Activated CD8-positive, alpha-beta memory T cell treated with anti-CD3 and anti-CD28 coated beads, Interleukin-2, amount 10 ng/mL, durations not matched to agents 7 days and 5 days (primary cell): Measurements from ENCODE around the gene SGMS1. TPM values are rescaled to one million over a fixed set of nuclear protein-coding genes. Genes with fewer than 3 reads are reported as not detected.
"Not testable (repeated sequence)": the region's sequence is repeated elsewhere in the genome, so short reads cannot be mapped to it uniquely, and the experiment has no call there.

ENCODE experiments used
- ATAC-seq: fragments of 150-1000 bp; cut with Tn5 transposase; one replicate; pipeline ENCODE4 v1.10.0; 2021; ENCODE audit warnings: moderate library complexity
- CTCF ChIA-PET: fragments of 350-600 bp; sonication (Branson Sonifier 250); formaldehyde crosslinking; loops from one replicate; lab custom pipeline; 2021; ENCODE audit warnings: antibody characterized with exemption; lab: Charles Lee
- DNase-seq: peaks from one replicate; pipeline ENCODE4 v3.0.0-alpha.2; 2020
- H3K27ac Mint-ChIP-seq: one replicate; pipeline ENCODE4 v1.8.0; 2021; ENCODE audit warnings: mild to moderate bottlenecking, mixed read lengths
- H3K27me3 Mint-ChIP-seq: one replicate; pipeline ENCODE4 v1.8.0; 2021; ENCODE audit warnings: mixed read lengths
- H3K36me3 Mint-ChIP-seq: one replicate; pipeline ENCODE4 v1.8.0; 2021; ENCODE audit warnings: mild to moderate bottlenecking, mixed read lengths
- H3K4me1 Mint-ChIP-seq: one replicate; pipeline ENCODE4 v1.8.0; 2021; ENCODE audit warnings: mixed read lengths
- H3K4me3 Mint-ChIP-seq: one replicate; pipeline ENCODE4 v1.8.0; 2021; ENCODE audit warnings: mild to moderate bottlenecking, moderate library complexity, mixed read lengths
- H3K9me3 Mint-ChIP-seq: one replicate; pipeline ENCODE4 v1.8.0; 2022; ENCODE audit warnings: low read depth, mixed read lengths
- total RNA-seq, 2 experiments: library from RNA; stranded (reverse); gene quantifications; one replicate each; pipeline ENCODE4 v1.2.3, GENCODE V29; 2021

The SGMS1 gene
- total RNA-seq, 2 experiments from 2014 or later, result 37.0 to 38.4 TPM

- DNase-seq, result no peak
- H3K9me3 Mint-ChIP-seq, result no peaks in the 10 kb centered on the region
- H3K27me3 Mint-ChIP-seq, result no peaks in the 10 kb centered on the region
- H3K4me3 Mint-ChIP-seq, result no peak overlapping the region
- H3K4me1 Mint-ChIP-seq, result peaks cover 29% of the 10 kb centered on the region
- H3K27ac Mint-ChIP-seq, result peak overlapping the region; percentile 12
- CTCF ChIA-PET, result no interaction called here
- H3K36me3 Mint-ChIP-seq, result peaks cover 24% of the 10 kb centered on the region
- peak; percentile 72 for ATAC-seq
Observed at GRCh38 chr10:50426485-50426884, 197.3 kb downstream of the SGMS1 start.

- DNase-seq, CTCF ChIA-PET, H3K27me3 Mint-ChIP-seq, H3K9me3 Mint-ChIP-seq, H3K27ac Mint-ChIP-seq, H3K4me3 Mint-ChIP-seq, ATAC-seq: not testable (repeated sequence)
- Mint-ChIP-seq H3K4me1 (peaks cover 32% of the 10 kb centered on the region), H3K36me3 (peaks cover 25% of the 10 kb centered on the region)
Observed at GRCh38 chr10:50425215-50425614, 198.5 kb downstream of the SGMS1 start.

GRCh38 chr10:50423448-50423847 is 200.3 kb downstream of the SGMS1 start:
- H3K9me3 Mint-ChIP-seq, result no peaks in the 10 kb centered on the region
- ATAC-seq, result no peak
- peaks cover 19% of the 10 kb centered on the region for H3K36me3 Mint-ChIP-seq
- no peak overlapping the region for H3K27ac Mint-ChIP-seq
- H3K4me3 Mint-ChIP-seq, result no peak overlapping the region
- no peaks in the 10 kb centered on the region for H3K27me3 Mint-ChIP-seq
- DNase-seq, result no peak
- peaks cover 44% of the 10 kb centered on the region for H3K4me1 Mint-ChIP-seq
- CTCF ChIA-PET, result no interaction called here

- H3K4me3 Mint-ChIP-seq, result no peak overlapping the region
- CTCF ChIA-PET, result interaction anchor here (1.1 to 3.0 kb wide), 4 partner anchors 9 to 34 kb away, joined by 3 to 9 read pairs (median 4); no protein-coding TSS in a partner anchor
- no peak for DNase-seq
- no peaks in the 10 kb centered on the region for H3K9me3 Mint-ChIP-seq
- H3K4me1 Mint-ChIP-seq, result peaks cover 48% of the 10 kb centered on the region
- peaks cover 17% of the 10 kb centered on the region for H3K36me3 Mint-ChIP-seq
- H3K27ac Mint-ChIP-seq, result no peak overlapping the region
- no peaks in the 10 kb centered on the region for H3K27me3 Mint-ChIP-seq
- no peak for ATAC-seq
Observed at GRCh38 chr10:50422259-50422658, 201.5 kb downstream of the SGMS1 start.

- H3K9me3 Mint-ChIP-seq, result no peaks in the 10 kb centered on the region
- H3K27ac Mint-ChIP-seq, result peak overlapping the region; percentile 59
- peaks cover 46% of the 10 kb centered on the region for H3K4me1 Mint-ChIP-seq
- ATAC-seq (peak; percentile 27), DNase-seq (peak; percentile 69)
- CTCF ChIA-PET, result interaction anchor here (0.6 to 3.0 kb wide), 12 partner anchors 8 to 214 kb away, joined by 3 to 11 read pairs (median 4); no protein-coding TSS in a partner anchor
- H3K36me3 Mint-ChIP-seq, result peaks cover 13% of the 10 kb centered on the region
- no peaks in the 10 kb centered on the region for H3K27me3 Mint-ChIP-seq
- H3K4me3 Mint-ChIP-seq, result no peak overlapping the region
Observed at GRCh38 chr10:50421026-50421719, 202.6 kb downstream of the SGMS1 start.

- H3K4me1 Mint-ChIP-seq, result peaks cover 56% of the 10 kb centered on the region
- no peak for ATAC-seq
- no peaks in the 10 kb centered on the region for H3K27me3 Mint-ChIP-seq
- H3K27ac Mint-ChIP-seq, result peak overlapping the region; percentile 10
- no peak overlapping the region for H3K4me3 Mint-ChIP-seq
- H3K9me3 Mint-ChIP-seq, result no peaks in the 10 kb centered on the region
- H3K36me3 Mint-ChIP-seq, result peaks cover 13% of the 10 kb centered on the region
- CTCF ChIA-PET, result interaction anchor here (1.0 to 3.3 kb wide), 14 partner anchors 9 to 215 kb away, joined by 3 to 11 read pairs (median 4); no protein-coding TSS in a partner anchor
- no peak for DNase-seq
Observed at GRCh38 chr10:50420196-50420595, 203.6 kb downstream of the SGMS1 start.

GRCh38 chr10:50419756-50420155 is 204.0 kb downstream of the SGMS1 start:
- peaks cover 12% of the 10 kb centered on the region for H3K36me3 Mint-ChIP-seq
- no peak for DNase-seq
- no peaks in the 10 kb centered on the region for H3K9me3 Mint-ChIP-seq
- H3K4me3 Mint-ChIP-seq, result no peak overlapping the region
- CTCF ChIA-PET, result interaction anchor here (1.0 to 3.3 kb wide), 13 partner anchors 8 to 120 kb away, joined by 3 to 11 read pairs (median 4); no protein-coding TSS in a partner anchor
- H3K27me3 Mint-ChIP-seq, result no peaks in the 10 kb centered on the region
- peak overlapping the region; percentile 10 for H3K27ac Mint-ChIP-seq
- no peak for ATAC-seq
- H3K4me1 Mint-ChIP-seq, result peaks cover 58% of the 10 kb centered on the region

- Mint-ChIP-seq H3K27ac (peak overlapping the region; percentile 90), H3K36me3 (peaks cover 14% of the 10 kb centered on the region), H3K4me1 (peaks cover 63% of the 10 kb centered on the region), H3K9me3 (no peaks in the 10 kb centered on the region), H3K27me3 (no peaks in the 10 kb centered on the region), H3K4me3 (peak overlapping the region; percentile 90)
- no peak for ATAC-seq
- CTCF ChIA-PET, result interaction anchor here (1.0 to 3.3 kb wide), 6 partner anchors 15 to 120 kb away, joined by 3 to 11 read pairs (median 4); no protein-coding TSS in a partner anchor
- DNase-seq, result no peak
Observed at GRCh38 chr10:50419091-50419490, 204.7 kb downstream of the SGMS1 start.

GRCh38 chr10:50417886-50418830 is 205.6 kb downstream of the SGMS1 start:
- ATAC-seq (peak; percentile 89), DNase-seq (peak; percentile 85)
- CTCF ChIA-PET, result interaction anchor here (0.9 to 3.3 kb wide), 14 partner anchors 14 to 234 kb away, joined by 3 to 8 read pairs (median 4); no protein-coding TSS in a partner anchor
- Mint-ChIP-seq H3K27me3 (no peaks in the 10 kb centered on the region), H3K36me3 (peaks cover 15% of the 10 kb centered on the region), H3K4me1 (peaks cover 70% of the 10 kb centered on the region), H3K4me3 (peak overlapping the region; percentile 90), H3K27ac (peak overlapping the region; percentile 90), H3K9me3 (no peaks in the 10 kb centered on the region)

GRCh38 chr10:50417486-50417885 is 206.3 kb downstream of the SGMS1 start:
- peak; percentile 38 for ATAC-seq
- DNase-seq, result peak; percentile 53
- Mint-ChIP-seq H3K4me3 (peak overlapping the region; percentile 90), H3K36me3 (peaks cover 15% of the 10 kb centered on the region), H3K27ac (peak overlapping the region; percentile 87), H3K27me3 (no peaks in the 10 kb centered on the region), H3K4me1 (peaks cover 75% of the 10 kb centered on the region), H3K9me3 (no peaks in the 10 kb centered on the region)
- CTCF ChIA-PET, result interaction anchor here (0.9 to 3.3 kb wide), 11 partner anchors 14 to 235 kb away, joined by 3 to 7 read pairs (median 4); no protein-coding TSS in a partner anchor

GRCh38 chr10:50416881-50417280 is 206.9 kb downstream of the SGMS1 start:
- H3K27me3 Mint-ChIP-seq, result no peaks in the 10 kb centered on the region
- CTCF ChIA-PET, result interaction anchor here (0.7 to 2.4 kb wide), 10 partner anchors 11 to 208 kb away, joined by 3 to 7 read pairs (median 4); no protein-coding TSS in a partner anchor
- no peaks in the 10 kb centered on the region for H3K9me3 Mint-ChIP-seq
- H3K4me1 Mint-ChIP-seq, result peaks cover 77% of the 10 kb centered on the region
- DNase-seq (no peak), ATAC-seq (no peak)
- H3K27ac Mint-ChIP-seq, result peak overlapping the region; percentile 73
- peak overlapping the region; percentile 90 for H3K4me3 Mint-ChIP-seq
- peaks cover 17% of the 10 kb centered on the region for H3K36me3 Mint-ChIP-seq

- Mint-ChIP-seq H3K4me3 (peak overlapping the region; percentile 90), H3K27ac (peak overlapping the region; percentile 30)
Observed at GRCh38 chr10:50416181-50416824, 207.5 kb downstream of the SGMS1 start.

More at GRCh38 chr10:50416181-50416824, 207.5 kb downstream of the SGMS1 start:
- ATAC-seq (no peak), DNase-seq (no peak)
- Mint-ChIP-seq H3K9me3 (no peaks in the 10 kb centered on the region), H3K27me3 (no peaks in the 10 kb centered on the region), H3K36me3 (peaks cover 17% of the 10 kb centered on the region), H3K4me1 (peaks cover 77% of the 10 kb centered on the region)
- CTCF ChIA-PET, result interaction anchor here (0.7 to 2.4 kb wide), 8 partner anchors 10 to 208 kb away, joined by 3 to 7 read pairs (median 4); no protein-coding TSS in a partner anchor
